Activated T-helper 1 cell treated with anti-CD3 and anti-CD28 coated beads, Interleukin-2, amount 50 U/mL, for 16 hours (primary cell): ENCODE results near the gene VAV2.

Experiments
- DNase-seq, 2 donors: peaks; one replicate each; pipeline ENCODE4 v3.0.0-alpha.2; 2020; ENCODE audit warnings: low read depth in 1 of 2, low spot score in 1 of 2

VAV2 gene

GRCh38 chr9:133880851-133881661, 111.1 kb downstream of the VAV2 start:
- no peak for DNase-seq

GRCh38 chr9:133880136-133880535, 112.0 kb downstream of the VAV2 start:
- DNase-seq, result no peak

- DNase-seq, result no peak
Measured at GRCh38 chr9:133879615-133880014, 112.5 kb downstream of the VAV2 start.

GRCh38 chr9:133878402-133878801, 113.7 kb downstream of the VAV2 start:
- DNase-seq, result no peak

GRCh38 chr9:133877967-133878366, 114.2 kb downstream of the VAV2 start:
- DNase-seq, result no peak

- no peak for DNase-seq
Measured at GRCh38 chr9:133877327-133877726, 114.8 kb downstream of the VAV2 start.

- no peak for DNase-seq
Measured at GRCh38 chr9:133876836-133877235, 115.3 kb downstream of the VAV2 start.

- no peak for DNase-seq
Measured at GRCh38 chr9:133876144-133876543, 116.0 kb downstream of the VAV2 start.

GRCh38 chr9:133875131-133875530, 117.0 kb downstream of the VAV2 start:
- no peak for DNase-seq

- DNase-seq, result no peak
Measured at GRCh38 chr9:133874659-133875058, 117.5 kb downstream of the VAV2 start.

GRCh38 chr9:133874060-133874657, 118.0 kb downstream of the VAV2 start:
- no peak for DNase-seq

GRCh38 chr9:133873461-133873891, 118.6 kb downstream of the VAV2 start:
- no peak for DNase-seq

- DNase-seq, result no peak
Measured at GRCh38 chr9:133873009-133873408, 119.1 kb downstream of the VAV2 start.

GRCh38 chr9:133870598-133871595, 121.2 kb downstream of the VAV2 start:
- DNase-seq, result no peak

GRCh38 chr9:133869674-133870405, 122.3 kb downstream of the VAV2 start:
- DNase-seq, result no peak

- DNase-seq, result no peak
Measured at GRCh38 chr9:133868203-133868602, 123.9 kb downstream of the VAV2 start.

- DNase-seq, result no peak
Measured at GRCh38 chr9:133866946-133867345, 125.2 kb downstream of the VAV2 start.

- DNase-seq, result no peak
Measured at GRCh38 chr9:133864011-133864410, 128.1 kb downstream of the VAV2 start.

GRCh38 chr9:133863257-133863592, 128.9 kb downstream of the VAV2 start:
- DNase-seq, result no peak

- DNase-seq, result no peak
Measured at GRCh38 chr9:133862585-133863256, 129.4 kb downstream of the VAV2 start.
